ENCODE measurements around the gene NOLC1.

Gene NOLC1

DNA sequence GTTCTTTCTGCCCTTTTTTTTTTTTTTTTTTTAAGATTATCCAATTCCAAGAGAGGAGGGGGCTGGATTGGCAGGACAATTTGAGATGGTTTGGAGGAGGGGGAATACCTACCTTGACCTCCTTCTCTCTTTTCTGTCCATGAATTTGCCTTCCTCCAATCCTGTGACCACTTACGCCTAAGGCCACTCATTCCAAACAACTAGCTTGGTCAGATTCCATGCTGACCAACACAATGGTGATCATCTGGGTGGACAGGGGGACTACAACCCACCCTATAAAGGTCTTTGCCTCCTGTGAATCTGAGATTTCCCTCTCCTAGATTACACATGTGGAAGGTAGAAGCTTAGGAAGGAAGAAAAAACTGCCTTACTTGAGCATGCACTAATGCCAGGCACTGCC, 29.7 kb upstream of the NOLC1 start:
- no peak for FAIRE-seq

DNA sequence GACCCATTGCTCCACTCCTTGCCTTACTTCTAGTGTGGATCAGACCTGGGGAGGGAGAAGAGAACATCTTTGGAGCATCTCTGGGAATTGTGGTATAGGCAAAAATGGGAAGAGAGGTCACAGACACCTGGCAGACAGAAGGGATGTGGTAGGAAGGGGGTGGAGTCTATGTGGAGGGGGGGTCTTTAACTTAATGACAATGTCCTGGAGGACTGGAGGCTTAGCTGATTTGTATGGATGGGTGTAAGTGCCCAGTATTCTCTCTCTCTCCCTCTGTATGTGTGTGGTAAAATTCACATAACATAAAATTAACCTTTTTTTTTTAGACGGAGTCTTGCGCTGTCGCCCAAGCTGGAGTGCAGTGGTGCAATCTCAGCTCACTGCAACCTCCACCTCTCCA, 29.0 kb upstream of the NOLC1 start:
- FAIRE-seq: no peak

DNA sequence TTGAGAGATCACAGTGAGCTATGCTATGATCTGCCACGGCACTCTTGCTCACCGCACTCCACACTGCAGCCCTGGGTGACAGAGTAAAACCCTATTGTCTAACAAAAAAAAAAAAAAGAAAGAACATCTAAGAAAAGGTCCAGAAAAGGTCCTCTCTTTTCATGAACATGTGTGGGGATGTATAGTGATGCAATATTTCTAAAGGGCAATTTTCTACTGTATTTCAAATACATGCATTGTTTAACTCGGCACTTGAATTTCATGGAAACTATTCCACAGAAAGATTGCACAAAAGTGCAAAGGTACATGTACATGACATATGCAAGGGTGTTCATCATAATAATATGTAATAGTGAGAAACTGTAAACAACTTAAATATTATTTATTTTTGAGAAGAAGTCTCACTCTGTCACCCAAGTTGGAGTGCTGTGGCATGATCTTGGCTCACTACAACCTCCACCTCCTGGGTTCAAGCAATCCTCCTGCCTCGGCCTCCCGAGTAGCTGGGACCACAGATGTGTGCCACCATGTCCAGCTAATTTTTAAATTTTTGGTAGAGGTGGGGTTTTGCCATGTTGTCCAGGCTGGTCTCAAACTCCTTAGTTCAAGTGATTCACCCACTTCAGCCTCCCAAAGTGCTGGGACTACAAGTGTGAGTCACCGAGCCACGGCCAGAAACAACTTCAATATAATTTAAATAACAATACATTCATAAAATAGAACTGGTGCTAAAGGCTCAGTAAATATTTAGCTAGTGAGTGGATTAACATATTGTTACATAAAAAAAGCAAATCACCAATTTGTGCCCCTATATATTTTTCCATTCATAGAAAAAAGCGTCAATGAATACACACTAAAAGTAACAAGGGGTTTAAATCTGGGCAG, 20.7 kb upstream of the NOLC1 start:
- no peak for FAIRE-seq

DNA sequence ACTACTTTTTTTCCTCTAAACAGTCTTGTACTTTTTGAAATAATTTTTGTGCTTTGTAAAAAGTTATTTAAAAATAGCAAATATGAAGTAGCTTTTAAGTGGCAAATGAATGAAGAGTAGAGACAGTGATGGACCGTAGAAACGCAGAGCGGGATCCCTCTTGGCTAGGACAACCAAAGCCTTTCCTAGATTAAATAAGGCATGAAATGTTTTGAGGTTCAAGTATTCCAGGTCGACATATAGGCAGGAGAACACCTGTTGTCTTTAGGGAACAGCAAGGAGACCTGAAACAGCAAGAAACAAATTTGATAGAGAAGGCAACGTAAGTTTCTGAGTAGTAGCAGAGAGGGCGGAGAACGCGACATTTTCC, 20.0 kb upstream of the NOLC1 start:
- no peak for FAIRE-seq

DNA sequence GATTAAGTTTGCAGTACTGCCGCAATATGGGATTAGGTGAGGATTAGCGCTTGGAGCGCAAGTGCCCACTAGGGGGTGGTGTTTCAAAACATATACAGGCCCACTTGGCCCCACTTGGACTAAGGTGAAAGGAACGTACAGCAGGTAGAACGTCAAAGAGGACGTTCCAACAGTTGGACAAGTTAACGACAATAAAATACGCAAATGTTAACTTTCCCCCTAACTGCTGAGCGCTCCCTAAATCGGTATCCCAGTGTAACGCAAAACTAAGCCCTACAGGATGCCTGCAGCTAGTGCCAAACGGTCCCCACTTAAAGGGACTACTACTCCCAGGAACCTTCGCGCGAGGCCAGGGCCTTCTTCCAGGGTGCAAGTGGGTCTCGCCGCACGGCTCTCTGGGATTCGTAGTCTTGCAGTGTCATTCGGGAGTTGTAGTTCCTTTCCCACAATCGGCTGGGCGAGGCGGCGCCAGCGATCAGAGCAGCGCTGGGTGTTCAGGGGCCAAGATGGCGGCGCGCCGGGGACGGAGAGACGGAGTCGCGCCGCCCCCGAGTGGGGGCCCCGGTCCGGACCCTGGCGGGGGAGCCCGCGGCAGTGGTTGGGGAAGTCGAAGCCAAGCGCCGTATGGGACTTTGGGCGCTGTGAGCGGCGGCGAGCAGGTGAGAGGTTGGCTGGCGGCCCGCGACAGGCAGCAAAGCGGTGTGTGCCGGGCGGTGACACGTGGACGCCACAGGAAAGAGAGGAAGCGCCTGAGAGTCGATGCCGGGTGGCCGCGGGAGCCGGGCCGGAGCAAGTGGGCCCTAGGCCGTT, 19.4 kb upstream of the NOLC1 start, which contains the start of gene PPRC1:
Gene PPRC1 (plus strand): TSS at position 478 of the 810 bp plus-strand sequence. CDS start 29 bp downstream, at position 507.
- peak; percentile 68 for FAIRE-seq

DNA sequence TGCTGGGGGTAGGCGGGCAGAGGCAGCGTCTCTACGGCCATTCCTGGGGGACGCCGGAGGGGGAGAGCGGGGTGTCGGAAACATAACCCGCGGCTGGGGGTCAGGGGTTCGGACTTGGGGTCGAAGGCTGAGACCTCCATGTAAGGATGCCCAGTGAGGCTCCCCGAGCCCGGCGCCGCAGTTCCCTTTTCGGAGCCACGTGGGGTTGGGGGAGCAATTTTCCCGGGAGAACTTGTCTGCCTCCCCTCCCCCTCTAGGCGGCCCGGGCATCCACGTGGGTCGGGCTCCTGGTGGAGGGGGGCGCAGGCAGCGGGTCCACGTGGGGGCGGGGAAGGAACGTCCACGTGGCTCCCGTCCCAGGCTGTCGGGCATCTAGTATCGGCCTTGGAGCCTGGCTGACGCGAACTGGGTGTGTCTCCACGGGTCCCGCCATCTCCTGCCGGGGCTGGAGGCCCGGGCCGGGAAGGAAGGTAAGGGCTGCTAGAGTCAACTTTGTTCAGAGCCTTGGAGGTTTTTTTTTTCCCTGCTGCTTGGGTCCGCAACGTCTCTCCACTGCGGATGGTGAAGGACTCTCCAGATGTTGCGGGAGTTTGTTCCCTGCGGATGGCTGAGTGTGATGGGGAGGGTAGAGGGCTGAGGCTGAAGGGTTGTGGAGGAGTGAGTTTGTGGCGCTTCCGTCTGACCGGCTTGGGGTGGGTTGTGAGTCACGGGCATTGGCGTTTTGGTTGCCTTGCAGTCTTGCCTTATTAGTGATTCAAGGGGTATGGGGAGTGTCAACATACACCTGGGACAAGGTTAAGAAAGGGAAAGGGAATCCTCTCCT, 18.6 kb upstream of the NOLC1 start:
- FAIRE-seq: no peak

DNA sequence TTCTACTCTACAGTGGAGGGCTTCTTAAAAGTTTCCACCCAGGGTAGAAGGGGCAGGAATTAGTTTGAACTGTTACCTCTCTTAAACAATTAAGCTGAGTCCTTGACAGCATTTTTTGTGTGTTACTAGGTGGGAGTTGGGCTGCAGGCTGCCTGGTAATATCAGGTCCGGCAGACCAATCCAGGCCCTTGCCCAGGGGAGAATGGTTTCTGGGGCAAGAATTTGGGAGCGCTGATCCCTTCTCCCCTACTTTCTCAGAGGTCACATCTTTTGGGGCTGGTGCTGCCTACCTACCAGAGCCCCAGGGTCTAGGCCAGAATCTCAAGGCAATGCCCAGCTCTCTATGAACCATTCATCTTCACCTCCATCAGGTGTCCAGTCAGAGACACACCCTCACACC, 17.8 kb upstream of the NOLC1 start:
- FAIRE-seq: no peak

DNA sequence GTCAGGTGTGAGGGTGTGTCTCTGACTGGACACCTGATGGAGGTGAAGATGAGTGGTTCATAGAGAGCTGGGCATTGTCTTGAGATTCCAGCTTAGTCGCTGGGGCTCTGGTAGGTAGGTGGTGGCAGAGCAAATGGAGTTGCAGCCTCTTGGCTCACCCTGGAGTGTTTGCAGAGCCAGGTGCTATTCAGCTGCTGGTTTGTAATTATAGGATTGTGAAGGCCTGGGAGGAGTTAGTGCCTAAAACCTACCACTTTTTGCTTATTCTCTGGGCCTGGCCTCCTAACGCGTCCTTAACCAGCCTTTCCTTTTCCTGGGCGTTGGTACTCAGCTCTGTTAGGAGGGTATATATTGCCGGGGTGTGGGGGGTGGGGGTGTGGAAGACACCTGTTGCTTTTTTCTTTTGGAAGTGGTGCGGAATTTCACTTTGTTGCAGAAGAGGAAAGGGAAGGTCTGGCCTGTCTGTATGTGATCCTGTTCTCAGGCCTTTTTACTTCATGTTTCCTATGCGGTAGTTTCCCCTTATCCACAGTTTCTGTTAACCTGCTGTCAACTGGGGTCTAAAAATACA, 16.1 kb upstream of the NOLC1 start:
- no peak for FAIRE-seq

DNA sequence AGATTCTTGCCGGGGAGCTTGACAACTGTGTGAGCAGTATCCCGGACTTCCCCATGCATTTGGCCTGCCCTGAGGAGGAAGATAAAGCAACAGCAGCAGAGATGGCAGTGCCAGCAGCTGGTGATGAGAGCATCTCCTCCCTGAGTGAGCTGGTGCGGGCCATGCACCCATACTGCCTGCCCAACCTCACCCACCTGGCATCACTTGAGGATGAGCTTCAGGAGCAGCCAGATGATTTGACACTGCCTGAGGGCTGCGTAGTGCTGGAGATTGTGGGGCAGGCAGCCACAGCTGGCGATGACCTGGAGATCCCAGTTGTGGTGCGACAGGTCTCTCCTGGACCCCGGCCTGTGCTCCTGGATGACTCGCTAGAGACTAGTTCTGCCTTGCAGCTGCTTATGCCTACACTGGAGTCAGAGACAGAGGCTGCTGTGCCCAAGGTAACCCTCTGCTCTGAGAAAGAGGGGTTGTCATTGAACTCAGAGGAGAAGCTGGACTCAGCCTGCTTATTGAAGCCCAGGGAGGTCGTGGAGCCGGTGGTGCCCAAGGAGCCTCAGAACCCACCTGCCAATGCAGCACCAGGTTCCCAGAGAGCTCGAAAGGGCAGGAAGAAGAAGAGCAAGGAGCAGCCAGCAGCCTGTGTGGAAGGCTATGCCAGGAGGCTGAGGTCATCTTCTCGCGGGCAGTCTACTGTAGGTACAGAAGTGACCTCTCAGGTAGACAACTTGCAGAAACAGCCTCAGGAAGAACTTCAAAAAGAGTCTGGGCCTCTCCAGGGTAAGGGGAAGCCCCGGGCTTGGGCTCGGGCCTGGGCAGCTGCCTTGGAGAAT, 12.7 kb upstream of the NOLC1 start:
- no peak for FAIRE-seq

DNA sequence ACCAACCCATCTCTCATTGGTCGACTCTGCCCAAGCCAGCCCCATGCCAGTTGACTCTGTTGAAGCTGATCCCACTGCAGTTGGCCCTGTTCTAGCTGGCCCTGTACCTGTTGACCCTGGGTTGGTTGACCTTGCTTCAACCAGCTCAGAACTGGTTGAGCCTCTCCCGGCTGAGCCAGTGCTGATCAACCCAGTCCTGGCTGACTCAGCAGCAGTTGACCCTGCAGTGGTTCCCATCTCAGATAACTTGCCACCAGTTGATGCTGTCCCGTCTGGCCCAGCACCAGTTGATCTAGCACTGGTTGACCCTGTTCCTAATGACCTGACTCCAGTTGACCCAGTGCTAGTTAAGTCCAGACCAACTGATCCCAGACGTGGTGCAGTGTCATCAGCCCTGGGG, 12.0 kb upstream of the NOLC1 start:
- no peak for FAIRE-seq

DNA sequence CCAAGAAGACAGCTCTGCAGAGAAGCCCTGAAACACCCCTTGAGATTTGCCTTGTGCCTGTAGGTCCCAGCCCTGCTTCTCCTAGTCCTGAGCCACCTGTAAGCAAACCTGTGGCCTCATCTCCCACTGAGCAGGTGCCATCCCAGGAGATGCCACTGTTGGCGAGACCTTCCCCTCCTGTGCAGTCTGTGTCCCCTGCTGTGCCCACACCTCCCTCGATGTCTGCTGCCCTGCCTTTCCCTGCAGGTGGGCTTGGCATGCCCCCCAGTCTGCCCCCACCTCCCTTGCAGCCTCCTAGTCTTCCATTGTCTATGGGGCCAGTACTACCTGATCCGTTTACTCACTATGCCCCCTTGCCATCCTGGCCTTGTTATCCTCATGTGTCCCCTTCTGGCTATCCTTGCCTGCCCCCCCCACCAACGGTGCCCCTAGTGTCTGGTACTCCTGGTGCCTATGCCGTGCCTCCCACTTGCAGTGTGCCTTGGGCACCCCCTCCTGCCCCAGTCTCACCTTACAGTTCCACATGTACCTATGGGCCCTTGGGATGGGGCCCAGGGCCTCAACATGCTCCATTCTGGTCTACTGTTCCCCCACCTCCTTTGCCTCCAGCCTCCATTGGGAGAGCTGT, 11.2 kb upstream of the NOLC1 start:
- FAIRE-seq: no peak

DNA sequence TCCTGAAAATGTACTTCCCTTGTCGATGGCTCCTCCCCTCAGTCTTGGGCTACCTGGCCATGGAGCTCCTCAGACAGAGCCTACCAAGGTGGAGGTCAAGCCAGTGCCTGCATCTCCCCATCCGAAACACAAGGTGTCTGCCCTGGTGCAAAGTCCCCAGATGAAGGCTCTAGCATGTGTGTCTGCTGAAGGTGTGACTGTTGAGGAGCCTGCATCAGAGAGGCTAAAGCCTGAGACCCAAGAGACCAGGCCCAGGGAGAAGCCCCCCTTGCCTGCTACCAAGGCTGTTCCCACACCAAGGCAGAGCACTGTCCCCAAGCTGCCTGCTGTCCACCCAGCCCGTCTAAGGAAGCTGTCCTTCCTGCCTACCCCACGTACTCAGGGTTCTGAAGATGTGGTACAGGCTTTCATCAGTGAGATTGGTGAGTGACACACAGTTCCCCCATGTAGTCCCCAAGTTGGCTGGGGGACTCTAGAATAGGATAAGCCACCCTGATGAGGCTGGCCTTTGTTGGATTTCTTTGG, 10.5 kb upstream of the NOLC1 start:
- FAIRE-seq: no peak

DNA sequence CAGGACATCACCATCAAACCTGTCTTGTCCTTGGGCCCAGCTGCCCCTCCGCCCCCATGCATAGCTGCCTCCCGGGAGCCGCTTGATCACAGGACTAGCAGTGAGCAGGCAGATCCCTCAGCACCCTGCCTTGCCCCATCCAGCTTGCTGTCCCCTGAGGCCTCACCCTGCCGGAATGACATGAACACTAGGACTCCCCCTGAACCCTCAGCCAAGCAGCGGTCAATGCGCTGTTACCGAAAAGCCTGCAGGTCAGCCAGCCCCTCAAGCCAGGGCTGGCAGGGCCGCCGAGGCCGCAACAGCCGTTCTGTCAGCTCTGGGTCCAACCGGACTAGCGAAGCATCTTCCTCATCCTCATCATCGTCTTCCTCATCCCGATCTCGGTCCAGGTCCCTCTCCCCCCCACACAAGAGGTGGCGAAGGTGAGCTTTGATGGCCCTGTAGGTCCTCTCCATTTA, 5.2 kb upstream of the NOLC1 start:
- FAIRE-seq: no peak

DNA sequence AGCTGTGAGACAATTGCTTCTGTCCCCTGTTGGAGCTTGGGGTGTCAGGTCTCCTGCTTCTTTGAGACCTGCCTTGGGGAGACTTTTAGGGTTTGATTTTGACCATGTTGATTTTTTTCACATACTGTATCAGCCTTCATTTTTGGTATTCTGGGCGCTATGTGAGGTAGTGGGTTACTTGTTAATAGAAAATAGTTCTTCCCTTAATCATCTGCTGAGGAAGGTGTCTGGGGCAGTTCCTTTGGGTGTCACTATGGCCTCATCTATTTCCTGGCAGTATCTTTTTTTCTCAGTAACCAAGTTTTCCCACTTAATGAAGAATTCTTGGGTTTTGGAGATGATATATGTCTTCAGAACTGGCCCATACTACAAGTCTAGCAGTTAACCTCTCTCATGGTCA, 4.6 kb upstream of the NOLC1 start:
- no peak for FAIRE-seq

DNA sequence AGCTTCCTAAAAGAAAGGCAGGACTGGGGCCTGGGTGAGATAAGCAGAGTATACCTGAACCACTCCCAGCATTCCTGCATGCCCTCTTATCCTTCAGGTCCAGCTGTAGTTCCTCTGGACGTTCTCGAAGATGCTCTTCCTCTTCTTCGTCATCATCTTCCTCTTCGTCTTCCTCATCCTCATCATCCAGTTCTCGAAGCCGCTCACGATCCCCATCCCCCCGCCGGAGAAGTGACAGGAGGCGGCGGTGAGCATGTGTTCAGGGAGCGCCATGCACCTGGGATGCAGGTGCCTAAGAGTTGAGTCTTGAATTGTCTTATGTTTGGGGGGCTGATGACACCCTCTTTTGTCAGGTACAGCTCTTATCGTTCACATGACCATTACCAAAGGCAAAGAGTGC, 3.9 kb upstream of the NOLC1 start:
- FAIRE-seq: no peak

DNA sequence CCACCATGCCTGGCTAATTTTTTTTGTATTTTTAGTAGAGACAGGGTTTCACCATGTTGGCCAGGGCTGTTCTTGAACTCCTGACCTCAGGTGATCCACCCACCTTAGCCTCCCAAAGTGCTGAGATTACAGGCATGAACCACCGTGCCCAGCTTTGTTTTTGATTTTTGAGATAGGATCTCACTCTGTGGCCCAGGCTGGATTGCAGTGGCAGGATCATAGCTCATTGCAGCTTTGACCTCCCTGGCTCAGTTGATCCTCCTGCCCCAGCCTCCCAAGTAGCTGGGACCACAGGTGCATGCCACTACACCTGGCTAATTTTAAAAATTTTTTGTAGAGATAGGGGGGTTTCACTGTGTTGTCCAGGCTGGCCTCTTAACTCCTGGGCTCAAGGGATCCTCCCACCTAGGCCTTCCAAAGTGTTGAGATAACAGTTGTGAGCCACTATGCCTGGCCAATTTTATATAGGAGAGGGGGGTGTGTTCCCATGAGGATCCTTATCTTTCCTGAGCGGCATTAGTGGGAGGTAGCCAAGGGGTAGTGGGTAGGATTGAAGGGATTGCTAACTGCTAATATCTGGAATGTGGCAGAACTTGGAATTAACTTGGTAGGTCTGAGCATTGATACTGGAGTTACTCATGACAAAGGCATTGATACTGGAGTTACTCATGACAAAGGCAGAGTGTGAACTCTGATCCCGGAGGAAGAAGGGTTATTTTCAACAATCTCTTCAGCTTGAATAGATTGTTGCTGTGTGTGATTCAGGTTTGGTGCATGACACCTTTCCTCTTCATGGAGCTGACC, 1.0 kb upstream of the NOLC1 start:
- FAIRE-seq: no peak

DNA sequence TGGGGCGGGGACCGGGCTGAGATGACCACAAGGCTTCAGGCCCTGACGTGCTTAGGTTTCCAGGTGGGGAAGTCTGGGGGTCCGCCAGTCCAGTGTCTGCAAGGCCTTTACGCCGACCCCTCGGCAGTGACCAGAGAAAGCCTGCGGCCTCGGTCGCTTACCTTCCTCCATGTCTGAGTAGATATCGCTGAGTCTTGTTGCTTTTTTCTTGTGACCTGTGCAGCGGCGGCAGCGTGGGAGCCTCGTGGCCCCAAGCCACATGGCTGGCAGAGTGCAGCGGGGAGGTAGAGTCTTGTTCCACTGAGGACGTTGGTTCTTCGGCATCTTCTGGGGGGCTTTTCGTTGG, 329 bp downstream of the NOLC1 start:
- FAIRE-seq: no peak

DNA sequence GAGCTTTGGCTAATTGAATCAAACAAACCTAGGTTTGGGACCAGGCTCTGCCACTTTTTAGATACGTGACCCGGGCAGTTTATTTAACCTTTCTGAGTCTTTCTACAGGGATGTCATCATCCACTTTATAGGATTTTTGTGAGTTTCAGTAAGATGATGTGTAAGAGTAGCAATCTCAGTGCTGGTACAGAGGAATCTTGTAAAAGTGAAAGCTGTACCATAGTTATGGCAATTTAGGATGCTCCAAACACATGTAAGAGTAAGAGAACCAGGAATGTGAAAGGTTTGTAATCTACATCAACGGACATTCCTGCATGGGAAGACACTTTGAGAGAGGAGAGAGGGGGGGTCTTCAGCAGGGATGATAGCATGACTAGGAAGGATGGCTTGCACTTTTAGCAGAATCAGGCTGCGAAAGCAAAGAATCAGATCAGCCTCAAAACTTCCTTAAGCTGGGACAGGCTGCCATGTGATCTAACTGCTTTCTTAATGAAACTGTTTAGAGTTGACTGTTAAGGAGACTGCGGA, 968 bp downstream of the NOLC1 start:
- FAIRE-seq: no peak

DNA sequence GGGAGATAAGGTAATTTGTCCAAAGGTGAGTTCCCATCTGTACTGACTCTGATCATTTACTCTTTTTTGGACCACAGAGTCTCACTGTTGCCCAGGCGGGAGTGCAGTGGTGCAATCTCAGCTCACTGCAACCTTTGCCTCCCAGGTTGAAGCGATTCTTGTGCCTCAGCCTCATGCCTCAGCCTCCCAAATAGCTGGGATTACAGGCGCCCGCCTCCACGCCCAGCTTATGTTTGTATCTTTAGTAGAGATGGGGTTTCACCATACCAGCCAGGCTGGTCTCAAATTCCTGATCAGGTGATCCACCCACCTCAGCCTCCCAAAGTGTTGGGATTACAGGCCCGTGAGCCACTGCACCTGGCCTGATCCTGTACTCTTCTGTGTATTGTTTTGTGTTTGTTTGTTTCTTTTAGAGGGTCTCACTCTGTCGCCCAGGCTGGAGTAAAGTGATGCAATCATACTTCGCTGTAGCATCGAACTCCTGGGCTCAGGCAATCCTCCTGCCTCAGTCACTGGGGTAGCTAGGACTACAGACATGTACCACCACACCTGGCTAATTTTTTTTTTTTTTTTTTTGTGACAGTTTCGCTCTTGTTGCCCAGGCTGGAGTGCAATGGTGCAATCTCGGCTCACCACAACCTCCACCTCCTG, 2.4 kb downstream of the NOLC1 start:
- FAIRE-seq: no peak

DNA sequence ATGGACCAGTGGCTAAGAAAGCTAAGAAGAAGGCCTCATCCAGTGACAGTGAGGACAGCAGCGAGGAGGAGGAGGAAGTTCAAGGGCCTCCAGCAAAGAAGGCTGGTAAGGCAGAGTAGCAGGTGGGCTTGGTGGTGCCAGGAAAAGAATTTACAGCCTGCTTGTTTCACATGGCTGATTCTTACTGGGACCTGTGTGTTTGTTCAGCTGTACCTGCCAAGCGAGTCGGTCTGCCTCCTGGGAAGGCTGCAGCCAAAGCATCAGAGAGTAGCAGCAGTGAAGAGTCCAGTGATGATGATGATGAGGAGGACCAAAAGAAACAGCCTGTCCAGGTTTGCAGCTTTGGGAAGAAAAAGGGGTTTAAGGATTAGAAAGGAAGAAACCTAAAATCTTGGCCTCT, 5.0 kb downstream of the NOLC1 start:
- FAIRE-seq: no peak

All from TTC549 (cell line).